Measurements from ENCODE around the gene UCMA. TPM values are rescaled to one million over a fixed set of nuclear protein-coding genes. Genes with fewer than 3 reads are reported as not detected.

UCMA gene
- total RNA-seq, 4 donors from 2014 or later, result not detected

- Histone ChIP-seq H3K4me1 (no peaks in the 10 kb centered on the region), H3K27me3 (no peaks in the 10 kb centered on the region), H3K27ac (no peak overlapping the region), H3K9me3 (no peaks in the 10 kb centered on the region), H3K36me3 (no peaks in the 10 kb centered on the region), H3K4me3 (replicated peaks in 1 of 3) (no peak overlapping the region)
- intact Hi-C loops (cut with DNase I), result no loop called here
- WGBS, 2 donors, result 88 to 91% methylated on average over 7 to 10 of the region's 11 CpGs
- no peak for DNase-seq
- no peak for TF ChIP-seq POLR2A (IDR thresholded peaks at IDR 0.05)
- no peak for TF ChIP-seq CTCF (IDR thresholded peaks at IDR 0.05)
These were observed 9.8 kb downstream of the UCMA start for GRCh38 chr10:13224210-13224995.

- intact Hi-C loops (cut with DNase I), result no loop called here
- no peaks in the 10 kb centered on the region for H3K9me3 ChIP-seq
- H3K4me1 ChIP-seq, result no peaks in the 10 kb centered on the region
- H3K36me3 ChIP-seq, result no peaks in the 10 kb centered on the region
- DNase-seq, result no peak
- H3K27me3 ChIP-seq, result no peaks in the 10 kb centered on the region
- TF ChIP-seq CTCF (IDR thresholded peaks at IDR 0.05), result no peak
- no peak for TF ChIP-seq POLR2A (IDR thresholded peaks at IDR 0.05)
- H3K4me3 ChIP-seq (replicated peaks in 1 of 3), result no peak overlapping the region
- WGBS, 2 donors, result 94 to 95% methylated on average over 9 of the region's 9 CpGs
- H3K27ac ChIP-seq, result no peak overlapping the region
These were observed 10.9 kb downstream of the UCMA start for GRCh38 chr10:13223241-13223640.

GRCh38 chr10:13222566-13222965 lies 11.6 kb downstream of the UCMA start:
- no peaks in the 10 kb centered on the region for H3K36me3 ChIP-seq
- intact Hi-C loops (cut with DNase I), result no loop called here
- no peak overlapping the region for H3K4me3 ChIP-seq (replicated peaks in 1 of 3)
- H3K27ac ChIP-seq, result no peak overlapping the region
- no peaks in the 10 kb centered on the region for H3K9me3 ChIP-seq
- no peaks in the 10 kb centered on the region for H3K4me1 ChIP-seq
- no peak for TF ChIP-seq CTCF (IDR thresholded peaks at IDR 0.05)
- TF ChIP-seq POLR2A (IDR thresholded peaks at IDR 0.05), result no peak
- DNase-seq, result no peak
- WGBS, 2 donors, result 94 to 95% methylated on average over 7 of the region's 7 CpGs
- no peaks in the 10 kb centered on the region for H3K27me3 ChIP-seq

GRCh38 chr10:13222151-13222550 lies 12.0 kb downstream of the UCMA start:
- no peak overlapping the region for H3K4me3 ChIP-seq (replicated peaks in 1 of 3)
- no peak for DNase-seq

More at GRCh38 chr10:13222151-13222550, 12.0 kb downstream of the UCMA start:
- H3K36me3 ChIP-seq, result no peaks in the 10 kb centered on the region
- no peaks in the 10 kb centered on the region for H3K27me3 ChIP-seq
- WGBS, 2 donors, result 90 to 92% methylated on average over 6 of the region's 6 CpGs
- no peaks in the 10 kb centered on the region for H3K4me1 ChIP-seq
- H3K27ac ChIP-seq, result no peak overlapping the region
- TF ChIP-seq POLR2A (IDR thresholded peaks at IDR 0.05), result no peak
- TF ChIP-seq CTCF (IDR thresholded peaks at IDR 0.05), result no peak
- intact Hi-C loops (cut with DNase I), result no loop called here
- no peaks in the 10 kb centered on the region for H3K9me3 ChIP-seq
